ENCODE data around the gene CDH2. TPM values are rescaled to one million over a fixed set of nuclear protein-coding genes. Genes with fewer than 3 reads are reported as not detected.

The CDH2 gene
- total RNA-seq, 4 donors from 2014 or later = 3.9 to 9.8 (median 7.5) TPM

GRCh38 chr18:28124131-28125029, 52.5 kb downstream of the CDH2 start:
- no peak for DNase-seq (ENCODE audit: low spot score in 2 of 2)
- Histone ChIP-seq H3K4me3 (peak overlapping the region in 1 of 4 donors; percentile 7), H3K27me3 (no peaks in the 10 kb centered on the region), H3K36me3 (no peaks in the 10 kb centered on the region), H3K9me3 (no peaks in the 10 kb centered on the region), H3K4me1 (peaks cover 0 to 19% (median 0%) of the 10 kb centered on the region in 4 donors), H3K27ac (no peak overlapping the region)
- 27 to 30% methylated on average over 4 of the region's 4 CpGs for WGBS, 2 donors
- no peak for TF ChIP-seq EP300 (IDR thresholded peaks at IDR 0.05)

GRCh38 chr18:28123401-28124030, 53.4 kb downstream of the CDH2 start:
- WGBS, 2 donors = 36 to 39% methylated on average over 3 of the region's 3 CpGs
- TF ChIP-seq CTCF (IDR thresholded peaks at IDR 0.05) = no peak
- no peak for TF ChIP-seq EP300 (IDR thresholded peaks at IDR 0.05)
- no peak for TF ChIP-seq POLR2A (IDR thresholded peaks at IDR 0.05)

GRCh38 chr18:28120828-28121515, 56.0 kb downstream of the CDH2 start:
- no peak for TF ChIP-seq EP300 (IDR thresholded peaks at IDR 0.05)
- no peak for TF ChIP-seq CTCF (IDR thresholded peaks at IDR 0.05)
- TF ChIP-seq POLR2A (IDR thresholded peaks at IDR 0.05) = no peak
- H3K4me1 ChIP-seq = peaks cover 0 to 19% (median 0%) of the 10 kb centered on the region in 4 donors
- H3K36me3 ChIP-seq = no peaks in the 10 kb centered on the region
- no peak for DNase-seq (ENCODE audit: low spot score in 2 of 2)
- H3K9me3 ChIP-seq = no peaks in the 10 kb centered on the region
- H3K4me3 ChIP-seq = no peak overlapping the region
- 86 to 90% methylated on average over 2 of the region's 2 CpGs for WGBS, 2 donors
- no peak overlapping the region for H3K27ac ChIP-seq
- H3K27me3 ChIP-seq = no peaks in the 10 kb centered on the region

More at GRCh38 chr18:28123401-28124030, 53.4 kb downstream of the CDH2 start:
- H3K27ac ChIP-seq = no peak overlapping the region
- no peak for DNase-seq (ENCODE audit: low spot score in 2 of 2)
- peaks cover 0 to 19% (median 0%) of the 10 kb centered on the region in 4 donors for H3K4me1 ChIP-seq
- no peaks in the 10 kb centered on the region for H3K9me3 ChIP-seq
- no peaks in the 10 kb centered on the region for H3K36me3 ChIP-seq
- no peak overlapping the region for H3K4me3 ChIP-seq
- no peaks in the 10 kb centered on the region for H3K27me3 ChIP-seq

DNA sequence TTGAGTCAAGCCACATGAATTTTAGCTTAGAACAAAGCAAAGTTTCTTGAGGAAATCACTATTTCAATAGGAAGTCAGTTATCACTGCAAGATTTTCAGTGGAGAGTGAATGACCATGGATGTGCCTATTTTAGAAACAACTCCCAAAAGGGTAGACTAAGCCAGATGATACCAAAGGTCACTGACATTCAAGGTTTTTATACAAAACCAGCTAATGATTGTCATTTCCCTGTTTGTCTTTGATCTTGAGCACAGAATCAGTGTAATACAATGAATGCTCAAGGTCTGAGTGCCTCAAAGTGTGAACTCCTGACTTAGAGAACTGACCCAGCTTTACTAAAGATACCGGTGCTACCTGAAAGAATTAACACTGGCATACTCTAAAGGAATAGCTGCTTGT, 60.5 kb downstream of the CDH2 start:
- H3K4me1 ChIP-seq = no peaks in the 10 kb centered on the region
- no peaks in the 10 kb centered on the region for H3K36me3 ChIP-seq
- H3K27ac ChIP-seq = no peak overlapping the region
- H3K27me3 ChIP-seq = no peaks in the 10 kb centered on the region
- no peak for DNase-seq (ENCODE audit: low spot score in 2 of 2)
- no peak for TF ChIP-seq POLR2A (IDR thresholded peaks at IDR 0.05)
- TF ChIP-seq CTCF (IDR thresholded peaks at IDR 0.05) = no peak
- TF ChIP-seq EP300 (IDR thresholded peaks at IDR 0.05) = no peak
- WGBS, 2 donors = 74 to 75% methylated on average over 1 of the region's 1 CpG
- no peaks in the 10 kb centered on the region for H3K9me3 ChIP-seq
- H3K4me3 ChIP-seq = no peak overlapping the region

- no peaks in the 10 kb centered on the region for H3K9me3 ChIP-seq
- DNase-seq (ENCODE audit: low spot score in 2 of 2) = no peak
- H3K27me3 ChIP-seq = no peaks in the 10 kb centered on the region
- H3K4me1 ChIP-seq = no peaks in the 10 kb centered on the region
- WGBS, 2 donors = 100% methylated on average over 2 of the region's 2 CpGs
- H3K36me3 ChIP-seq = no peaks in the 10 kb centered on the region
- TF ChIP-seq CTCF (IDR thresholded peaks at IDR 0.05) = no peak
- no peak for TF ChIP-seq EP300 (IDR thresholded peaks at IDR 0.05)
- no peak overlapping the region for H3K27ac ChIP-seq
- H3K4me3 ChIP-seq = no peak overlapping the region
Measured at GRCh38 chr18:28115149-28115550, 61.8 kb downstream of the CDH2 start.
